ENCODE measurements around the gene PALB2. TPM values are rescaled to one million over a fixed set of nuclear protein-coding genes. Genes with fewer than 3 reads are reported as not detected.

PALB2 gene
- total and polyA plus RNA-seq, 7 experiments from 2014 or later, result 5.9 to 27.2 (median 10.0) TPM

- peaks cover 4 to 17% (median 5%) of the 10 kb centered on the region in 5 donors for H3K36me3 Mint-ChIP-seq
- DNase-seq (no peak), ATAC-seq (no peak)
- no peaks in the 10 kb centered on the region for H3K27me3 Mint-ChIP-seq
- intact Hi-C loops (cut with micrococcal nuclease), result loop anchor here in 1 of 2 donors (5.0 kb wide), 1 partner anchor 36 kb away; no protein-coding TSS in a partner anchor
- POLR2A ChIA-PET, result no interaction called here
- no peaks in the 10 kb centered on the region for H3K4me1 ChIP-seq (ENCODE audit: control insufficient read depth in 2 of 2, insufficient read depth in 2 of 2, low read length in 2 of 2)
- H3K27ac Mint-ChIP-seq, result peak overlapping the region in 1 of 9 donors; percentile 60
- H3K4me1 Mint-ChIP-seq, result peaks cover 0 to 2% (median 0%) of the 10 kb centered on the region in 7 donors
- H3K27ac ChIP-seq (ENCODE audit: low read depth, low read length), result no peak overlapping the region
- H3K9me3 ChIP-seq (ENCODE audit: control insufficient read depth in 2 of 3, low read length in 3 of 3), result no peaks in the 10 kb centered on the region
- H3K4me3 ChIP-seq (ENCODE audit: low read length), result no peak overlapping the region
- no peaks in the 10 kb centered on the region for H3K27me3 ChIP-seq (ENCODE audit: control insufficient read depth in 2 of 2, insufficient read depth in 2 of 2, low read length in 2 of 2)
- CTCF ChIA-PET, result no interaction called here
- peaks cover 0 to 29% (median 0%) of the 10 kb centered on the region in 3 experiments for H3K36me3 ChIP-seq (ENCODE audit: control insufficient read depth in 2 of 3, insufficient read depth in 3 of 3, low read length in 3 of 3)
- no peak overlapping the region for H3K4me3 Mint-ChIP-seq
- H3K9me3 Mint-ChIP-seq, result no peaks in the 10 kb centered on the region
These were observed 32.9 kb downstream of the PALB2 start for GRCh38 chr16:23608194-23608593.

DNA sequence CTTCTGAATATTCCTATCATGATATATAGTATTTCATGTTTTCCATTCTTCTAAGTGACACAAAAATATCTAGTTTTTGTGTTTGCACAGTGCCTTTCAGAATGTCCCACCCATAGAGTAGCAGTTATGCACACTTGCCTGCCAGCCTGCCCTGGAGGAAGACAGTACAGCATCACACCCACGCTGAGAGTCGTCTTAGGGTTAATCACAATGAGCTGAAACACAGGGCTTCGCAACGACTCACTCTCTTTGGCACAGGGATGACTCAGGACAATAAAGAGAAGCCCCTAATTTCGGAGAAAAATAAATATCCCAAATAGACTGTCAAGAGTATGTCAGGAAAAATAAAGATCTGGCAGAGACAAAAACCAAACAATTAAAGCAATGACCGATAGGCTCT lies 33.4 kb downstream of the PALB2 start:
- DNase-seq (no peak), ATAC-seq (no peak)
- Histone ChIP-seq H3K4me1 (ENCODE audit: control insufficient read depth in 2 of 2, insufficient read depth in 2 of 2, low read length in 2 of 2) (no peaks in the 10 kb centered on the region), H3K27me3 (ENCODE audit: control insufficient read depth in 2 of 2, insufficient read depth in 2 of 2, low read length in 2 of 2) (no peaks in the 10 kb centered on the region), H3K4me3 (ENCODE audit: low read length) (no peak overlapping the region), H3K36me3 (ENCODE audit: control insufficient read depth in 2 of 3, insufficient read depth in 3 of 3, low read length in 3 of 3) (peaks cover 0 to 27% (median 0%) of the 10 kb centered on the region in 3 experiments), H3K27ac (ENCODE audit: low read depth, low read length) (no peak overlapping the region), H3K9me3 (ENCODE audit: control insufficient read depth in 2 of 3, low read length in 3 of 3) (no peaks in the 10 kb centered on the region)
- ChIA-PET CTCF (no interaction called here), POLR2A (interaction anchor here (0.7 kb wide), 1 partner anchor 11 kb away, joined by 3 read pairs; no protein-coding TSS in a partner anchor)
- Mint-ChIP-seq H3K4me3 (no peak overlapping the region), H3K27ac (no peak overlapping the region), H3K4me1 (peaks cover 0 to 2% (median 0%) of the 10 kb centered on the region in 7 donors), H3K9me3 (no peaks in the 10 kb centered on the region), H3K27me3 (no peaks in the 10 kb centered on the region), H3K36me3 (peaks cover 4 to 18% (median 5%) of the 10 kb centered on the region in 5 donors)
- intact Hi-C loops (cut with micrococcal nuclease), result loop anchor here in 1 of 2 donors (5.0 kb wide), 1 partner anchor 35 kb away; no protein-coding TSS in a partner anchor

- peaks cover under 1 to 29% (median 1%) of the 10 kb centered on the region in 3 experiments for H3K36me3 ChIP-seq (ENCODE audit: control insufficient read depth in 2 of 3, insufficient read depth in 3 of 3, low read length in 3 of 3)
- Mint-ChIP-seq H3K27ac (peak overlapping the region in 8 of 9 donors; percentile 14 to 84 (median 48)), H3K4me3 (peak overlapping the region; percentile 18 to 74 (median 55)), H3K27me3 (no peaks in the 10 kb centered on the region), H3K9me3 (no peaks in the 10 kb centered on the region), H3K4me1 (peaks cover 12 to 38% (median 20%) of the 10 kb centered on the region in 7 donors), H3K36me3 (peaks cover 0 to 4% (median 3%) of the 10 kb centered on the region in 5 donors)
- ChIA-PET CTCF (interaction anchor here (0.6 to 1.1 kb wide), 2 partner anchors 25 to 1459 kb away, joined by 3 read pairs; no protein-coding TSS in a partner anchor), POLR2A (interaction anchor here (0.6 to 1.1 kb wide), 5 partner anchors 10 to 43 kb away, joined by 3 to 5 read pairs (median 3); partner anchors contain the start of genes EARS2, PALB2 and UBFD1)
- no peak overlapping the region for H3K4me3 ChIP-seq (ENCODE audit: low read length)
- no peak for ATAC-seq
- H3K27ac ChIP-seq (ENCODE audit: low read depth, low read length), result no peak overlapping the region
- DNase-seq, result peak in 1 of 9 donors; percentile 2
- H3K4me1 ChIP-seq (ENCODE audit: control insufficient read depth in 2 of 2, insufficient read depth in 2 of 2, low read length in 2 of 2), result peaks cover 5 to 13% of the 10 kb centered on the region in 2 donors
- no peaks in the 10 kb centered on the region for H3K27me3 ChIP-seq (ENCODE audit: control insufficient read depth in 2 of 2, insufficient read depth in 2 of 2, low read length in 2 of 2)
- intact Hi-C loops (cut with micrococcal nuclease), result loop anchor here in 1 of 2 donors (2.0 to 5.0 kb wide), 3 partner anchors 82 to 940 kb away; partner anchors contain the start of genes COG7, PLK1 and RBBP6
- no peaks in the 10 kb centered on the region for H3K9me3 ChIP-seq (ENCODE audit: control insufficient read depth in 2 of 3, low read length in 3 of 3)
These were observed 43.9 kb downstream of the PALB2 start for GRCh38 chr16:23597003-23597756.

GRCh38 chr16:23595951-23596720 lies 45.0 kb downstream of the PALB2 start, which contains the start of gene NDUFAB1:
Gene NDUFAB1 (minus strand): TSS chr16:23596316. CDS start chr16:23596290, 26 bp downstream.
- DNase-seq (peak; percentile 82 to 97 (median 89)), ATAC-seq (peak; percentile 100)
- Histone ChIP-seq H3K27me3 (ENCODE audit: control insufficient read depth in 2 of 2, insufficient read depth in 2 of 2, low read length in 2 of 2) (no peaks in the 10 kb centered on the region), H3K4me1 (ENCODE audit: control insufficient read depth in 2 of 2, insufficient read depth in 2 of 2, low read length in 2 of 2) (peaks cover 5 to 13% of the 10 kb centered on the region in 2 donors), H3K36me3 (ENCODE audit: control insufficient read depth in 2 of 3, insufficient read depth in 3 of 3, low read length in 3 of 3) (peaks cover 6 to 33% (median 8%) of the 10 kb centered on the region in 3 experiments), H3K4me3 (ENCODE audit: low read length) (peak within 1 kb of the TSS; percentile 82), H3K9me3 (ENCODE audit: control insufficient read depth in 2 of 3, low read length in 3 of 3) (no peaks in the 10 kb centered on the region), H3K27ac (ENCODE audit: low read depth, low read length) (peak within 1 kb of the TSS; percentile 94)
- Mint-ChIP-seq H3K27me3 (no peaks in the 10 kb centered on the region), H3K27ac (peak within 1 kb of the TSS; percentile 65 to 89 (median 83)), H3K4me1 (peaks cover 17 to 48% (median 29%) of the 10 kb centered on the region in 7 donors), H3K36me3 (peaks cover 0 to 10% (median 9%) of the 10 kb centered on the region in 5 donors), H3K9me3 (no peaks in the 10 kb centered on the region), H3K4me3 (peak within 1 kb of the TSS; percentile 74 to 89 (median 84))
- intact Hi-C loops (cut with micrococcal nuclease), result loop anchor here (1.0 to 5.0 kb wide), 6 partner anchors 39 to 941 kb away; partner anchors contain the start of genes DCTN5 (in 2 of the 2), EARS2 (in 2 of the 2), PALB2 (in 2 of the 2) and UBFD1 (in 2 of the 2)
- ChIA-PET POLR2A (interaction anchor here (0.6 to 1.1 kb wide), 5 partner anchors 11 to 44 kb away, joined by 3 to 5 read pairs (median 3); partner anchors contain the start of genes EARS2, PALB2 and UBFD1), CTCF (interaction anchor here (1.1 kb wide), 1 partner anchor 26 kb away, joined by 3 read pairs; no protein-coding TSS in a partner anchor)

GRCh38 chr16:23595246-23595950 lies 45.7 kb downstream of the PALB2 start:
- Histone ChIP-seq H3K4me3 (ENCODE audit: low read length) (peak overlapping the region; percentile 82), H3K27ac (ENCODE audit: low read depth, low read length) (peak overlapping the region; percentile 94), H3K27me3 (ENCODE audit: control insufficient read depth in 2 of 2, insufficient read depth in 2 of 2, low read length in 2 of 2) (no peaks in the 10 kb centered on the region), H3K36me3 (ENCODE audit: control insufficient read depth in 2 of 3, insufficient read depth in 3 of 3, low read length in 3 of 3) (peaks cover 6 to 35% (median 8%) of the 10 kb centered on the region in 3 experiments), H3K4me1 (ENCODE audit: control insufficient read depth in 2 of 2, insufficient read depth in 2 of 2, low read length in 2 of 2) (peaks cover 5 to 13% of the 10 kb centered on the region in 2 donors), H3K9me3 (ENCODE audit: control insufficient read depth in 2 of 3, low read length in 3 of 3) (no peaks in the 10 kb centered on the region)
- H3K4me3 Mint-ChIP-seq, result peak overlapping the region; percentile 74 to 89 (median 82)
- peaks cover 17 to 52% (median 29%) of the 10 kb centered on the region in 7 donors for H3K4me1 Mint-ChIP-seq
- peaks cover 0 to 2% (median 0%) of the 10 kb centered on the region in 11 donors for H3K9me3 Mint-ChIP-seq
- ChIA-PET CTCF (no interaction called here), POLR2A (interaction anchor here (0.6 kb wide), 1 partner anchor 375 kb away, joined by 3 read pairs; no protein-coding TSS in a partner anchor)
- ATAC-seq (no peak), DNase-seq (no peak)
- H3K36me3 Mint-ChIP-seq, result peaks cover 0 to 15% (median 8%) of the 10 kb centered on the region in 5 donors
- peak overlapping the region; percentile 14 to 85 (median 63) for H3K27ac Mint-ChIP-seq
- H3K27me3 Mint-ChIP-seq, result no peaks in the 10 kb centered on the region
- intact Hi-C loops (cut with micrococcal nuclease), result loop anchor here in 1 of 2 donors (5.0 kb wide), 1 partner anchor 942 kb away; the partner anchor contains the start of gene RBBP6
